IMR-90 (cell line): Measurements from ENCODE around the gene HLA-F. TPM values are rescaled to one million over a fixed set of nuclear protein-coding genes. Genes with fewer than 3 reads are reported as not detected.
A peak's percentile ranks its signal among the peaks of the same experiment; 100 is the strongest.

Source experiments
- ATAC-seq: fragments of 200-7000 bp; cut with Tn5 transposase; 2 replicates; pipeline ENCODE4 v1.9.1; 2020; ENCODE audit warnings: low read depth, mild to moderate bottlenecking, moderate library complexity
- BruUV-seq: library from RNA; stranded (reverse); fragments of 400-500 nt; replicated peaks from 2 replicates; lab custom pipeline; 2021; lab: Mats Ljungman, UMichigan
- CTCF ChIA-PET: fragments of 300-600 bp; formaldehyde crosslinking; extraction: SDS; loops from one replicate; lab custom pipeline; 2021; ENCODE audit warnings: antibody characterized with exemption; lab: Yijun Ruan, JAX
- POLR2A ChIA-PET: fragments of 300-600 bp; sonication (Branson Sonifier 250); formaldehyde crosslinking; loops from one replicate; lab custom pipeline; 2022; ENCODE audit warnings: antibody characterized with exemption; ENCODE audit not compliant: unreplicated experiment; lab: Charles Lee
- DNase-seq: peaks from one replicate; pipeline ENCODE4 v3.0.0; 2013
- H2AFZ ChIP-seq: replicated peaks from 2 replicates; pipeline ENCODE3; 2013; ENCODE audit warnings: low read length, mild to moderate bottlenecking; ENCODE audit not compliant: poor library complexity
- H2AK5ac ChIP-seq: 2 replicates; pipeline ENCODE4 v1.6.1; 2013; ENCODE audit warnings: low read depth, low read length, inconsistent platforms
- H2AK9ac ChIP-seq: replicated peaks from 2 replicates; pipeline ENCODE3; 2013; ENCODE audit warnings: mild to moderate bottlenecking, low read depth, low read length, moderate library complexity; ENCODE audit not compliant: poor library complexity
- H2BK120ac ChIP-seq: 2 replicates; pipeline ENCODE4 v1.6.1; 2013; ENCODE audit warnings: low read depth, low read length, inconsistent platforms
- H2BK15ac ChIP-seq: 3 replicates; pipeline ENCODE4 v1.6.1; 2013; ENCODE audit warnings: low read depth, low read length, inconsistent platforms
- H2BK20ac ChIP-seq: 2 replicates; pipeline ENCODE4 v1.6.1; 2013; ENCODE audit warnings: low read depth, mild to moderate bottlenecking, inconsistent platforms, low read length, moderate library complexity
- H2BK5ac ChIP-seq: 2 replicates; pipeline ENCODE4 v1.6.1; 2013; ENCODE audit warnings: mild to moderate bottlenecking, low read depth, low read length, inconsistent platforms; ENCODE audit not compliant: poor library complexity, severe bottlenecking
- H3K14ac ChIP-seq: replicated peaks from 2 replicates; pipeline ENCODE4 v1.6.1; 2013; ENCODE audit warnings: low read depth, low read length, inconsistent platforms
- H3K18ac ChIP-seq: 2 replicates; pipeline ENCODE4 v1.6.1; 2013; ENCODE audit warnings: low read depth, low read length, control low read depth
- H3K23ac ChIP-seq: 2 replicates; pipeline ENCODE4 v1.6.1; 2013; ENCODE audit warnings: low read depth, low read length, inconsistent platforms
- H3K27ac ChIP-seq: 2 replicates; pipeline ENCODE4 v1.5.1; 2013; ENCODE audit warnings: mild to moderate bottlenecking, control low read depth, low read length; ENCODE audit not compliant: insufficient read depth
- H3K27me3 ChIP-seq: 2 replicates; pipeline ENCODE4 v1.6.1; 2013; ENCODE audit warnings: low read length; ENCODE audit not compliant: control insufficient read depth, insufficient read depth
- H3K36me3 ChIP-seq: 2 replicates; pipeline ENCODE4 v1.6.1; 2013; ENCODE audit warnings: low read length, mixed read lengths; ENCODE audit not compliant: control insufficient read depth, insufficient read depth
- H3K4ac ChIP-seq: 2 replicates; pipeline ENCODE4 v1.6.1; 2013; ENCODE audit warnings: low read depth, low read length, inconsistent platforms
- H3K4me1 ChIP-seq: 2 replicates; pipeline ENCODE4 v1.6.1; 2013; ENCODE audit warnings: low read length, mixed read lengths; ENCODE audit not compliant: control insufficient read depth, insufficient read depth
- H3K4me2 ChIP-seq: 2 replicates; pipeline ENCODE4 v1.6.1; 2013; ENCODE audit warnings: low read depth, mild to moderate bottlenecking, control low read depth, low read length, moderate library complexity
- H3K4me3 ChIP-seq: 2 replicates; pipeline ENCODE4 v1.5.1; 2013; ENCODE audit warnings: low read depth, mild to moderate bottlenecking, control low read depth, low read length, moderate library complexity; ENCODE audit not compliant: insufficient read depth
- H3K56ac ChIP-seq: 2 replicates; pipeline ENCODE4 v1.6.1; 2013; ENCODE audit warnings: low read length, inconsistent platforms; ENCODE audit not compliant: insufficient read depth; ENCODE audit errors: extremely low read depth
- H3K79me1 ChIP-seq, 2 experiments: 2 replicates each; pipeline ENCODE4 v1.6.1; 2013; ENCODE audit warnings: low read length in 2 of 2, inconsistent platforms in 1 of 2, low read depth in 1 of 2
- H3K9ac ChIP-seq: 2 replicates; pipeline ENCODE4 v1.6.1; 2013; ENCODE audit warnings: low read depth, low read length, control low read depth
- H3K9me1 ChIP-seq: 2 replicates; pipeline ENCODE4 v1.6.1; 2013; ENCODE audit warnings: low read length, inconsistent platforms; ENCODE audit not compliant: insufficient read depth
- H3K9me3 ChIP-seq: 2 replicates; pipeline ENCODE4 v1.6.1; 2013; ENCODE audit warnings: low read length; ENCODE audit not compliant: control insufficient read depth, insufficient read depth
- H4K20me1 ChIP-seq: 2 replicates; pipeline ENCODE4 v1.6.1; 2013; ENCODE audit warnings: low read length, inconsistent platforms; ENCODE audit not compliant: insufficient read depth
- H4K5ac ChIP-seq: 2 replicates; pipeline ENCODE4 v1.6.1; 2013; ENCODE audit warnings: mild to moderate bottlenecking, low read depth, low read length, control low read depth
- H4K8ac ChIP-seq, 2 experiments: 2 replicates each; pipeline ENCODE4 v1.6.1; 2013; ENCODE audit warnings: low read depth in 2 of 2, low read length in 2 of 2, control low read depth in 1 of 2, inconsistent platforms in 1 of 2
- H4K91ac ChIP-seq: 2 replicates; pipeline ENCODE4 v1.6.1; 2013; ENCODE audit warnings: low read depth, low read length, inconsistent platforms; ENCODE audit not compliant: insufficient read depth
- BHLHE40 ChIP-seq: fragments of 150-350 bp; IDR thresholded peaks from 2 replicates; pipeline ENCODE4 v1.6.1; 2016; ENCODE audit warnings: mild to moderate bottlenecking, low read depth, low read length
- CEBPB ChIP-seq: IDR thresholded peaks from 2 replicates; pipeline ENCODE4 v1.6.1; 2012; ENCODE audit warnings: low read depth, low read length, improper control_type of control experiment
- FOS ChIP-seq: fragments of 150-350 bp; IDR thresholded peaks from 2 replicates; pipeline ENCODE4 v1.6.1; 2016; ENCODE audit warnings: low read depth, low read length
- MAFK ChIP-seq: IDR thresholded peaks from 2 replicates; pipeline ENCODE4 v1.6.1; 2012; ENCODE audit warnings: low read depth, low read length, improper control_type of control experiment
- NFE2L2 ChIP-seq: fragments of 150-350 bp; IDR thresholded peaks from 2 replicates; pipeline ENCODE4 v1.6.1; 2016; ENCODE audit warnings: low read depth, mild to moderate bottlenecking, low read length
- POLR2A ChIP-seq: IDR thresholded peaks from 2 replicates; pipeline ENCODE4 v1.6.1; 2012; ENCODE audit warnings: mild to moderate bottlenecking, low read depth, low read length
- RAD21 ChIP-seq: IDR thresholded peaks from 2 replicates; pipeline ENCODE4 v1.6.1; 2012; ENCODE audit warnings: low read length, improper control_type of control experiment
- RCOR1 ChIP-seq: IDR thresholded peaks from 2 replicates; pipeline ENCODE4 v1.6.1; 2012; ENCODE audit warnings: mild to moderate bottlenecking, low read length, improper control_type of control experiment; ENCODE audit not compliant: insufficient replicate concordance
- RFX5 ChIP-seq: IDR thresholded peaks from 2 replicates; pipeline ENCODE4 v1.8.0; 2012; ENCODE audit warnings: low read depth, mild to moderate bottlenecking, low read length, moderate library complexity
- SMC3 ChIP-seq: fragments of 150-350 bp; IDR thresholded peaks from 2 replicates; pipeline ENCODE4 v1.6.1; 2016; ENCODE audit warnings: low read depth, mild to moderate bottlenecking, antibody characterized with exemption, low read length, moderate library complexity
- USF2 ChIP-seq: fragments of 150-350 bp; IDR thresholded peaks from 2 replicates; pipeline ENCODE4 v1.6.1; 2017; ENCODE audit warnings: mild to moderate bottlenecking, antibody characterized with exemption, low read length, low read depth
- WGBS, 2 experiments: methylation state at CpG; one replicate each; pipeline versions ENCODE4 v1.1.5 to v1.1.7; 2013; ENCODE audit warnings: missing lambda C conversion rate in 2 of 2; ENCODE audit not compliant: insufficient read length in 1 of 2; ENCODE audit errors: extremely low coverage in 2 of 2; 5-methylcytosine and 5-hydroxymethylcytosine counted together
- dilution Hi-C: fragments of 300-500 bp; cut with HindIII; formaldehyde crosslinking; loops from one replicate; pipeline ENCODE4 v1.14.3; 2018; ENCODE audit warnings: low sequenced_read_pairs; ENCODE audit not compliant: unreplicated experiment
- in situ Hi-C: fragments of 300-500 bp; cut with MboI; formaldehyde crosslinking; loops from 3 replicates; pipeline ENCODE4 v1.14.3; 2019; ENCODE audit warnings: low sequenced_read_pairs, inconsistent platforms, mixed read lengths
- intact Hi-C: fragments of 100-400 bp; cut with micrococcal nuclease; formaldehyde crosslinking; loops from 2 replicates; pipeline ENCODE4 v1.10.0; 2022
- polyA plus RNA-seq, 3 experiments: library from polyadenylated mRNA; depleted of rRNA; stranded (reverse); fragments of >200 nt; gene quantifications; 2 replicates each; pipeline ENCODE4 v1.2.3, GENCODE V29; 2012; ENCODE audit warnings: low replicate concordance in 1 of 3
- total RNA-seq: library from RNA; depleted of rRNA; stranded (reverse); fragments of >200 nt; gene quantifications from 2 replicates; pipeline ENCODE4 v1.2.3, GENCODE V29; 2012
- TF ChIP-seq, protein P1 (sequence below): fragments of 150-350 bp; IDR thresholded peaks from 2 replicates; pipeline ENCODE4 v1.6.1; 2016; ENCODE audit warnings: low read depth, mild to moderate bottlenecking, low read length, moderate library complexity, borderline replicate concordance
- TF ChIP-seq, protein P2 (sequence below): conservative IDR thresholded peaks from 2 replicates; pipeline ENCODE4 v1.5.1; 2012; ENCODE audit warnings: mild to moderate bottlenecking, low read depth, low read length, improper control_type of control experiment

HLA-F gene
- total and polyA plus RNA-seq, 2 of the 4 experiments (the other 2 are of a cell fraction), result not detected

GRCh38 chr6:29752451-29753308 is 29.4 kb downstream of the HLA-F start:
- Histone ChIP-seq H3K9me1 (no peaks in the 10 kb centered on the region), H4K20me1 (no peaks in the 10 kb centered on the region), H3K4me3 (peak overlapping the region; percentile 50), H3K9me3 (no peaks in the 10 kb centered on the region), H3K4me2 (peak overlapping the region; percentile 36), H2BK120ac (no peak overlapping the region), H3K18ac (no peak overlapping the region; the same call in 1 of the 2 replicates), H4K91ac (peak overlapping the region; percentile 8; the same call in 1 of the 2 replicates), H3K27ac (peak overlapping the region; percentile 66), H2AK9ac (no peak overlapping the region), H2BK20ac (no peak overlapping the region), H4K8ac (peak overlapping the region; percentile 28 to 84; a peak in 3 of 4 replicates), H3K56ac (peak overlapping the region; percentile 34; the same call in 1 of the 2 replicates), H2BK5ac (peak overlapping the region; percentile 10), H4K5ac (peak overlapping the region; percentile 61), H2BK15ac (no peak overlapping the region), H3K9ac (peak overlapping the region; percentile 65), H3K4ac (0 out of 2 replicates have a peak overlapping the region, but pooled peaks have one; percentile 43), H3K14ac (peak overlapping the region; percentile 16; the same call in 1 of the 2 replicates), H2AFZ (peak overlapping the region; percentile 93), H3K4me1 (peaks cover 2% of the 10 kb centered on the region; the same call in 1 of the 2 replicates), H2AK5ac (no peak overlapping the region), H3K23ac (no peak overlapping the region), H3K27me3 (peaks cover 19% of the 10 kb centered on the region), H3K79me1 (peaks cover 5% of the 10 kb centered on the region in 2 experiments; a peak in 1 of 4 replicates), H3K36me3 (no peaks in the 10 kb centered on the region)
- no TSS peak for BruUV-seq
- in situ Hi-C loops, result no loop called here
- ChIA-PET POLR2A (no interaction called here), CTCF (interaction anchor here (0.6 to 1.5 kb wide), 7 partner anchors 10 to 113 kb away, joined by 3 to 5 read pairs (median 3); no protein-coding TSS in a partner anchor)
- intact Hi-C loops, result loop anchor here (1.0 to 5.0 kb wide), 4 partner anchors 14 to 120 kb away; partner anchors contain the start of gene GABBR1
- TF ChIP-seq CEBPB (no peak), USF2 (no peak), NFE2L2 (no peak), BHLHE40 (no peak), RCOR1 (no peak), MAFK (no peak), FOS (no peak), RFX5 (peak; percentile 63), RAD21 (peak; percentile 68), SMC3 (peak; percentile 67), POLR2A (peak; percentile 26; the same call in 1 of the 2 replicates)
- TF ChIP-seq, protein P1, sequence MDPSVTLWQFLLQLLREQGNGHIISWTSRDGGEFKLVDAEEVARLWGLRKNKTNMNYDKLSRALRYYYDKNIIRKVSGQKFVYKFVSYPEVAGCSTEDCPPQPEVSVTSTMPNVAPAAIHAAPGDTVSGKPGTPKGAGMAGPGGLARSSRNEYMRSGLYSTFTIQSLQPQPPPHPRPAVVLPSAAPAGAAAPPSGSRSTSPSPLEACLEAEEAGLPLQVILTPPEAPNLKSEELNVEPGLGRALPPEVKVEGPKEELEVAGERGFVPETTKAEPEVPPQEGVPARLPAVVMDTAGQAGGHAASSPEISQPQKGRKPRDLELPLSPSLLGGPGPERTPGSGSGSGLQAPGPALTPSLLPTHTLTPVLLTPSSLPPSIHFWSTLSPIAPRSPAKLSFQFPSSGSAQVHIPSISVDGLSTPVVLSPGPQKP, result no peak
- TF ChIP-seq, protein P2, sequence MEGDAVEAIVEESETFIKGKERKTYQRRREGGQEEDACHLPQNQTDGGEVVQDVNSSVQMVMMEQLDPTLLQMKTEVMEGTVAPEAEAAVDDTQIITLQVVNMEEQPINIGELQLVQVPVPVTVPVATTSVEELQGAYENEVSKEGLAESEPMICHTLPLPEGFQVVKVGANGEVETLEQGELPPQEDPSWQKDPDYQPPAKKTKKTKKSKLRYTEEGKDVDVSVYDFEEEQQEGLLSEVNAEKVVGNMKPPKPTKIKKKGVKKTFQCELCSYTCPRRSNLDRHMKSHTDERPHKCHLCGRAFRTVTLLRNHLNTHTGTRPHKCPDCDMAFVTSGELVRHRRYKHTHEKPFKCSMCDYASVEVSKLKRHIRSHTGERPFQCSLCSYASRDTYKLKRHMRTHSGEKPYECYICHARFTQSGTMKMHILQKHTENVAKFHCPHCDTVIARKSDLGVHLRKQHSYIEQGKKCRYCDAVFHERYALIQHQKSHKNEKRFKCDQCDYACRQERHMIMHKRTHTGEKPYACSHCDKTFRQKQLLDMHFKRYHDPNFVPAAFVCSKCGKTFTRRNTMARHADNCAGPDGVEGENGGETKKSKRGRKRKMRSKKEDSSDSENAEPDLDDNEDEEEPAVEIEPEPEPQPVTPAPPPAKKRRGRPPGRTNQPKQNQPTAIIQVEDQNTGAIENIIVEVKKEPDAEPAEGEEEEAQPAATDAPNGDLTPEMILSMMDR, result peak; percentile 99
- dilution Hi-C loops, result no loop called here
- WGBS, 2 experiments, result 2% methylated on average over 11 of the region's 64 CpGs; no CpG with 5 or more reads in 1 of the 2 experiments
- ATAC-seq, result peak; percentile 80
- DNase-seq, result peak; percentile 84
